ENCODE results near the gene HUNK. TPM values are rescaled to one million over a fixed set of nuclear protein-coding genes. Genes with fewer than 3 reads are reported as not detected.

HUNK gene
- total and polyA plus RNA-seq, 8 donors: 2.6 to 17.0 (median 9.0) TPM

DNA sequence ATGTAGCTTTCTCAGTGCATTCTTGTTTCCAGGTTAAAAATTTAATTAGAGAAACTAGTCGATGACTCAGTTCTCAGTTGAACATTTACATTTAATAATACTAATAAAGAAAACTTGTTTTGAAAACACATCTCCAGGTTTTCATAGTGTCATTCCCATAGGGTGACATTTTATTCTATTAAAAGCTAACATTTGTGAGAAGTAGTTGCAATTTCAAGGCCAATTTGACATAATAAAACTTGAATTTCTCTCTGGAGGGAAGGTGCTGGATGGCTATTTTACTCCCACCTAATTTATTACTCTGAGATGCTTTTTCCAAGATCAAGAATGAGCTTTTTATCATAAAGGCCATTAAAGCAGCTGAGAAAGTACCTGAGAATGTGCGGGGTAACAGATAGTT, 16.6 kb downstream of the HUNK start:
- 53 to 60% methylated on average over 2 of the region's 2 CpGs for WGBS, 2 donors
- Histone ChIP-seq H3K27ac (peak overlapping the region; percentile 37 to 82 (median 66)), H3K9me3 (no peaks in the 10 kb centered on the region), H3K4me3 (no peak overlapping the region), H3K4me1 (peaks cover 20 to 53% (median 43%) of the 10 kb centered on the region in 3 donors), H3K27me3 (no peaks in the 10 kb centered on the region), H3K36me3 (no peaks in the 10 kb centered on the region)
- intact Hi-C loops (cut with DNase I): no loop called here
- DNase-seq (no peak), FAIRE-seq (no peak), ATAC-seq (no peak)
- TF ChIP-seq, protein P1, sequence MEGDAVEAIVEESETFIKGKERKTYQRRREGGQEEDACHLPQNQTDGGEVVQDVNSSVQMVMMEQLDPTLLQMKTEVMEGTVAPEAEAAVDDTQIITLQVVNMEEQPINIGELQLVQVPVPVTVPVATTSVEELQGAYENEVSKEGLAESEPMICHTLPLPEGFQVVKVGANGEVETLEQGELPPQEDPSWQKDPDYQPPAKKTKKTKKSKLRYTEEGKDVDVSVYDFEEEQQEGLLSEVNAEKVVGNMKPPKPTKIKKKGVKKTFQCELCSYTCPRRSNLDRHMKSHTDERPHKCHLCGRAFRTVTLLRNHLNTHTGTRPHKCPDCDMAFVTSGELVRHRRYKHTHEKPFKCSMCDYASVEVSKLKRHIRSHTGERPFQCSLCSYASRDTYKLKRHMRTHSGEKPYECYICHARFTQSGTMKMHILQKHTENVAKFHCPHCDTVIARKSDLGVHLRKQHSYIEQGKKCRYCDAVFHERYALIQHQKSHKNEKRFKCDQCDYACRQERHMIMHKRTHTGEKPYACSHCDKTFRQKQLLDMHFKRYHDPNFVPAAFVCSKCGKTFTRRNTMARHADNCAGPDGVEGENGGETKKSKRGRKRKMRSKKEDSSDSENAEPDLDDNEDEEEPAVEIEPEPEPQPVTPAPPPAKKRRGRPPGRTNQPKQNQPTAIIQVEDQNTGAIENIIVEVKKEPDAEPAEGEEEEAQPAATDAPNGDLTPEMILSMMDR (IDR thresholded peaks at IDR 0.05): no peak

DNA sequence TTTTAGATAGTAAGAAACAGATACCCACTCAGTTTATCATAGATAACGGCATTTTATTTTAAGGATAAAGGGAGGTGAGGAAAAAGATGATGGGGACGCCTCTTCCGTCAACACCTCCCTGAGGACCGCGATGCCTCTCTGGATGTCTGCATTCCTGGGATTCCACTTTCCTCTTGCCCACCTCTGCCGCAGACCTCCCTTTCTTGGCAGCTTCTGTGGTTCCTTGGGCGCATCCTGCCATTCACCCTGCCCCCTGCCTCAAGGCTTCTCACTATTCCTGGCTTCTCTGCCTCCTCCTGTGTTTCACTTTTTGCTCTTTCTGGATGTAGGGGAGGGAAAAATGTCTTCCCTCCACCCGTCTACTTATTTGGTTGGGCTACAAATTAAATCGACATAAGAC, 19.9 kb downstream of the HUNK start:
- DNase-seq: no peak
- H3K27ac ChIP-seq: peak overlapping the region in 1 of 4 donors; percentile 24

DNA sequence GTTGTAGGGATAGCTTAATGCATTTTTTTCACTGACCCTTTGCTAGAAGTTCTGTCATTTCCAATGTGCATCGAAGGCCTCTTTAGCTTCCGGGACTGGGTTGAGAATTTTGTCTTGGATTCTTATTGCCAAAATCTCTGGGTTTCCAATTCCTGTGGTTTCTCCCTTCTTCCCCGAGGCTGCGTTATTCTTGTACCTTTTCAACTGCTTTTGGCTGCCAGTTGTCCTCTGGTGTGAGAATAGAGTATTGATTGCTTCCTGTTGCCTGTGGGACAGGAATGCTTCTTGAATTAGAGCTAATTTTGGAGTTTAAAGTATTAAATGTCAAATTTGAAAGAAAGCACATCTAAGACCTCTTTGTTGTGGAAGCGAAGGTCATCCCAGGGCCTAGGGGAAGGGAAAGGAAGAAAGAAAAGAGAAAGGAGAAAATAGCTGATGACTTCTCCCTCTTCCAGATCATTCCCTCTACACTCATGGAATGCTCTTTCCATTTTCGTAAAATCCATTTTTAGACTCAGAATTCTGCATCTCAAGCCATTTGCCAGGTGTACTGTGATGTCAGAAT, 21.1 kb downstream of the HUNK start:
- TF ChIP-seq, protein P1 (IDR thresholded peaks at IDR 0.05): no peak
- Histone ChIP-seq H3K36me3 (no peaks in the 10 kb centered on the region), H3K27ac (peak overlapping the region in 3 of 4 donors; percentile 24 to 75 (median 48)), H3K9me3 (no peaks in the 10 kb centered on the region), H3K4me1 (peaks cover 37 to 68% (median 59%) of the 10 kb centered on the region in 3 donors), H3K27me3 (no peaks in the 10 kb centered on the region), H3K4me3 (no peak overlapping the region)
- intact Hi-C loops (cut with DNase I): no loop called here
- WGBS, 2 donors: 40 to 60% methylated on average over 6 of the region's 6 CpGs
- no peak for DNase-seq
- no peak for ATAC-seq
- FAIRE-seq: no peak

More for the DNA sequence above, 19.9 kb downstream of the HUNK start:
- TF ChIP-seq, protein P1 (IDR thresholded peaks at IDR 0.05): no peak
- intact Hi-C loops (cut with DNase I): no loop called here
- no peaks in the 10 kb centered on the region for H3K9me3 ChIP-seq
- H3K36me3 ChIP-seq: no peaks in the 10 kb centered on the region
- WGBS, 2 donors: 89 to 91% methylated on average over 9 of the region's 9 CpGs
- FAIRE-seq (no peak), ATAC-seq (no peak)
- no peaks in the 10 kb centered on the region for H3K27me3 ChIP-seq
- no peak overlapping the region for H3K4me3 ChIP-seq
- H3K4me1 ChIP-seq: peaks cover 37 to 68% (median 54%) of the 10 kb centered on the region in 3 donors

DNA sequence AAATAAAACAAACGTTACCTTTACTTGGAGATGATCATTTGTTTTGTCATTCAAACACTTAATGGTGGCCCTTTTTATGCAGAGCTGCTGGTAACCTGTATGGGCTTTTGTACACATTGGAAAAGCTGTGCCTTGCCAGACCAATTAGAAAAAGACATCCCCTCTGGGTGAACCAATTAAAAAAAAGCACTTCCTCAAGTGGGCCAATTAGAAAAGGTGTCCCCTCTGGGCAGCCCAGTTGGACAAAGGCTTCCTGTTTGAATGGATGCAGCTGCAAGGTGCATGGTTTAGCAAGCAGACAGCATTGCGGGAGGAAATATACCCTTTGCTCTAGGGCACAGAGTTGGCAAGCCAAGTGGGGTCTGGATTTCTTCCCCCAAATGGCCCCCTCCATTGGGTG, 21.6 kb downstream of the HUNK start:
- Histone ChIP-seq H3K36me3 (no peaks in the 10 kb centered on the region), H3K4me3 (no peak overlapping the region), H3K4me1 (peaks cover 42 to 68% (median 59%) of the 10 kb centered on the region in 3 donors), H3K27me3 (no peaks in the 10 kb centered on the region), H3K9me3 (no peaks in the 10 kb centered on the region), H3K27ac (peak overlapping the region in 3 of 4 donors; percentile 4 to 75 (median 24))
- DNase-seq (no peak), FAIRE-seq (no peak), ATAC-seq (peak in 1 of 4 donors; percentile 12)
- intact Hi-C loops (cut with DNase I): no loop called here
- TF ChIP-seq, protein P1 (IDR thresholded peaks at IDR 0.05): no peak
- 57 to 67% methylated on average over 2 of the region's 2 CpGs for WGBS, 2 donors

DNA sequence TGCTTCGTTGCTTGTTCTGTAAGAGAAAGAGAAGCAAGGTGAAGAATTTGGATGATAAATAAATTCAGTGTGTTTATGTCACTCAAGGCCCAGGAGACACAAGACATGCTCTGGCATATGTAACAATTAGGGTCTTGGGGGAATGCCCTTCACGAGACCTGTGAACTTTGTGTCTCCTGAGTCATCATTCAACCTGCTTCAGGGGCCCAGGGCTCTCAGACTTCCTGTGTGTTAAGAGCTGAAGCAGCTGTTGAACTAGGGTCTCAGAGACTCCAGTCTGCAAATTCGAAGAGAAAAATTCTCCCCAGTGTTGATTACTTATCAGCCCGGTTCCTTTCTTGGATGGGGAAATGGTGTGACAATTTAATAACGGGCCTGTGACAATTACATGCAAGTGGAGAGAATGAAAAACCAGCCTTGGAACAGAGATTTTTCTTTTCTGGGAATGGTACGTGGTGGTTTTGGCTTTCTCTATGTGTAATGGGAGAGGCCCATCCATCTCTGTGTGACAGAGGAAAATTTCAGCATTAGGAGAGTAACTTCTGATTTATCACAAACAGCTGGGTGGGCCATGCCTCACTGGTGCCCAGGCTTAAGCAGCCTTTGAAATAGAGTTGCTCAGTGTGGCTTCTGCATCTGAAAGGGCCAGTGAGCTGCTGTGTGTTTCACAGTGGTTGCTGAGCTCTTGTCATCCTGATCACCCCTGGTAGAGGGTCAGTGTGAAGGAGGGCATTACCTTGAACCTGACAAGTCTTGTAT, 22.4 kb downstream of the HUNK start:
- 45% methylated on average over 6 of the region's 6 CpGs for WGBS, 2 donors
- TF ChIP-seq, protein P1 (IDR thresholded peaks at IDR 0.05): no peak
- Histone ChIP-seq H3K4me3 (no peak overlapping the region), H3K27me3 (no peaks in the 10 kb centered on the region), H3K27ac (peak overlapping the region in 2 of 4 donors; percentile 24 to 75), H3K36me3 (no peaks in the 10 kb centered on the region), H3K9me3 (no peaks in the 10 kb centered on the region), H3K4me1 (peaks cover 46 to 65% (median 60%) of the 10 kb centered on the region in 3 donors)
- ATAC-seq: peak in 3 of 4 donors; percentile 17 to 33 (median 26)
- DNase-seq: no peak
- no peak for FAIRE-seq
- intact Hi-C loops (cut with DNase I): no loop called here
